ENCODE measurements around the gene RAB7A. TPM values are rescaled to one million over a fixed set of nuclear protein-coding genes. Genes with fewer than 3 reads are reported as not detected.

Gene RAB7A
- total and polyA plus RNA-seq, 2 of the 8 experiments (the other 6 are each of a cell fraction or from before 2014, with no cell fraction given) = 179 to 195 TPM

DNA sequence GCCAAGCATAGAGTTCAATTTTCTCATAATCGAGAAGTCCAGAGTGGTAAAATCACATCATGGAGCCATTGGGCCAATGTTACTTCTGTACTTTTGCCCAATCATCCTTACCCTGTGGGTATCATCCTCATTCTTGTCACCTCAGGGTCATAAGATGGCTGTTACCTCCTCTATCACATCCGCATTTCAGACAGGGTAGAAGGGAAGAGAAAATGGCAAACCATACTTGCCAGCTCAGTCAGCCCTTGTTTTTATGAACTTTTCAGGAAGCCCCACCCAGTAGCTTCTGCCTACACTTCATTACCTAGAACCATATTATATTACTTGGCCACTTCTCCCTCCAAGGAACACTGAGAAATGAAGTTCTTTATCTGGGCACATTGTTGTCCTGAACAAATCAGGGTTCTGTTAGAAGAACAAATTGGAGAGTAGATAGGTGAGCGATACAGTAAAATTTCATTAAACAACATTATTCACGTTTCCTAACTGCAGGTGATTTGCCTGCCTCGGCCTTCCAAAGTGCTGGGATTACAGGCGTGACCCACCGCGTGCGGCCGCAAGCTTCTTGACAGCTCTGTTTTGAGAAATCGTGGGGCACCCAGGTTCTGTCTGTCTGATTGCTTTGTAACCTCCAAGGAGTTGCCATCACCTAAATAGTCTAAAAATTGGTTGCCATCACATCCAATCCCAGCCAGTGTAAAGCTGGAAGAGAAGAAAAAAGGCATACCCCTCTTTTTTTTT is 40.8 kb upstream of the RAB7A start:
- H3K36me3 ChIP-seq (ENCODE audit: control insufficient read depth in 2 of 4, insufficient read depth in 4 of 4, low read length in 3 of 4) = no peaks in the 10 kb centered on the region
- no peak overlapping the region for H2BK15ac ChIP-seq (ENCODE audit: low read length)
- no peak overlapping the region for H3K4me2 ChIP-seq (ENCODE audit: insufficient read depth in 1 of 2, low read depth in 2 of 2, low read length in 2 of 2)
- no peak overlapping the region for H3K4ac ChIP-seq (replicated peaks; ENCODE audit: insufficient read length, low read depth, low read length)
- no peaks in the 10 kb centered on the region; the same call in 1 of the 2 replicates for H3K23me2 ChIP-seq (ENCODE audit: low read depth, low read length)
- TF ChIP-seq TEAD4 (IDR thresholded peaks at IDR 0.05; ENCODE audit: low read depth, low read length) (no peak), HDAC6 (IDR thresholded peaks at IDR 0.05; ENCODE audit: low read depth, low read length) (no peak), SAP30 (IDR thresholded peaks at IDR 0.05; ENCODE audit: insufficient read depth, insufficient replicate concordance, low read length) (no peak), TBP (IDR thresholded peaks at IDR 0.05; ENCODE audit: low read depth, low read length) (no peak), YY1 (IDR thresholded peaks at IDR 0.05; ENCODE audit: low read depth, low read length) (no peak), CHD1 (IDR thresholded peaks at IDR 0.05; ENCODE audit: low read depth, low read length) (no peak)
- POLR2A ChIA-PET (ENCODE audit: partially characterized antibody) = interaction anchor here (0.6 to 2.1 kb wide), 8 partner anchors 9 to 44 kb away, joined by 3 to 8 read pairs (median 3); partner anchors contain the start of gene RPN1
- no peak for FAIRE-seq
- H4K8ac ChIP-seq (ENCODE audit: extremely low read depth, insufficient read depth, low read length) = no peak overlapping the region
- H4K5ac ChIP-seq (ENCODE audit: insufficient read length, low read depth, low read length) = no peak overlapping the region
- no peaks in the 10 kb centered on the region for H3K4me1 ChIP-seq (replicated peaks in 1 of 4; ENCODE audit: control insufficient read depth in 3 of 4, insufficient read depth in 4 of 4, low read length in 3 of 4)
- H3K9ac ChIP-seq (replicated peaks in 1 of 4; ENCODE audit: extremely low read depth in 1 of 4, low read depth in 3 of 4, low read length in 3 of 4) = no peak overlapping the region
- H3K27me3 ChIP-seq (replicated peaks in 1 of 4; ENCODE audit: control insufficient read depth in 3 of 4, extremely low read depth in 1 of 4, insufficient read depth in 3 of 4, low read length in 3 of 4) = no peaks in the 10 kb centered on the region
- no peak overlapping the region for H3K27ac ChIP-seq (ENCODE audit: low read depth, low read length)
- H3K79me2 ChIP-seq (ENCODE audit: control insufficient read depth in 1 of 2, insufficient read depth in 2 of 2, low read length in 2 of 2) = no peaks in the 10 kb centered on the region
- H3K79me1 ChIP-seq (ENCODE audit: low read depth, low read length) = no peaks in the 10 kb centered on the region
- H2BK20ac ChIP-seq (ENCODE audit: low read length) = no peak overlapping the region
- no peak overlapping the region for H2BK120ac ChIP-seq (replicated peaks; ENCODE audit: low read depth, low read length)
- 92% methylated on average over 11 of the region's 11 CpGs; no CpG with 5 or more reads in 1 of the 2 experiments for WGBS, 2 experiments (ENCODE audit: extremely low coverage in 1 of 2, insufficient coverage in 1 of 2, insufficient read length in 1 of 2, insufficient replicate concordance in 2 of 2, low coverage in 1 of 2, low lambda C conversion rate in 2 of 2, missing lambda C conversion rate in 1 of 2)
- no peak overlapping the region for H4K91ac ChIP-seq (replicated peaks; ENCODE audit: insufficient read length, low read length)
- no peak for DNase-seq (ENCODE audit: low read depth in 1 of 2, low spot score in 2 of 2)
- no peak overlapping the region for H2AK5ac ChIP-seq (ENCODE audit: low read depth, low read length)
- H3K9me3 ChIP-seq (ENCODE audit: insufficient read depth in 2 of 2, low read depth in 1 of 2, low read length in 1 of 2) = no peaks in the 10 kb centered on the region
- no peak overlapping the region for H2AFZ ChIP-seq (ENCODE audit: low read length)
- no peak overlapping the region for H3K14ac ChIP-seq (ENCODE audit: insufficient read length)
- no peak overlapping the region for H3K56ac ChIP-seq (replicated peaks; ENCODE audit: insufficient read length, low read depth, low read length)
- no peak overlapping the region for H3K18ac ChIP-seq (ENCODE audit: extremely low read depth, low read length)
- no peak overlapping the region for H3K23ac ChIP-seq (ENCODE audit: insufficient read length)
- no peak overlapping the region for H2BK5ac ChIP-seq (ENCODE audit: low read depth, low read length)
- no peak overlapping the region for H3K4me3 ChIP-seq (ENCODE audit: extremely low read depth in 1 of 4, insufficient read depth in 2 of 4, low read depth in 3 of 4, low read length in 4 of 4)
- CTCF ChIA-PET (ENCODE audit: partially characterized antibody) = interaction anchor here (0.6 to 1.7 kb wide), 7 partner anchors 27 to 147 kb away, joined by 3 to 6 read pairs (median 4); no protein-coding TSS in a partner anchor
- H2BK12ac ChIP-seq (ENCODE audit: low read depth, low read length) = no peak overlapping the region
- no peaks in the 10 kb centered on the region for H4K20me1 ChIP-seq (replicated peaks in 1 of 2; ENCODE audit: control insufficient read depth in 1 of 2, insufficient read depth in 2 of 2, low read length in 2 of 2)

Data from H1 (cell line).